Neutrophil (primary cell): Measurements from ENCODE around the gene USP7.

ENCODE experiments used
- H3K27ac ChIP-seq: fragments of 200-600 bp; sonication (generic); 2 replicates; pipeline ENCODE4 v1.5.1; 2016; ENCODE audit warnings: mild to moderate bottlenecking, moderate library complexity
- H3K27me3 ChIP-seq: fragments of 200-600 bp; sonication (generic); 2 replicates; pipeline ENCODE4 v1.6.0; 2016; ENCODE audit warnings: mild to moderate bottlenecking
- H3K36me3 ChIP-seq: fragments of 200-600 bp; sonication (generic); 2 replicates; pipeline ENCODE4 v1.5.1; 2017
- H3K4me1 ChIP-seq, 2 experiments: fragments of 200-600 bp in 1 of 2; sonication (generic) in 1 of 2; 1 replicate in 1 of 2; 2 replicates in 1 of 2; pipeline versions ENCODE4 v1.5.1 to v1.6.1; 2013 to 2016; ENCODE audit warnings: low read depth in 1 of 2, low read length in 1 of 2, mild to moderate bottlenecking in 1 of 2, moderate library complexity in 1 of 2; ENCODE audit not compliant: control insufficient read depth in 1 of 2, insufficient read depth in 1 of 2
- H3K4me3 ChIP-seq, 2 experiments: fragments of 200-600 bp in 1 of 2; sonication (generic) in 1 of 2; 1 replicate in 1 of 2; 2 replicates in 1 of 2; pipeline ENCODE4 v1.5.1; 2013 to 2016; ENCODE audit warnings: low read depth in 1 of 2, low read length in 1 of 2, mild to moderate bottlenecking in 1 of 2, moderate library complexity in 1 of 2
- H3K9me3 ChIP-seq: fragments of 200-600 bp; sonication (generic); 2 replicates; pipeline ENCODE4 v1.5.1; 2016
- CTCF ChIP-seq: fragments of 200-600 bp; sonication (generic); IDR thresholded peaks from 2 replicates; pipeline ENCODE4 v1.5.1; 2016; ENCODE audit warnings: antibody characterized with exemption

USP7 gene

DNA sequence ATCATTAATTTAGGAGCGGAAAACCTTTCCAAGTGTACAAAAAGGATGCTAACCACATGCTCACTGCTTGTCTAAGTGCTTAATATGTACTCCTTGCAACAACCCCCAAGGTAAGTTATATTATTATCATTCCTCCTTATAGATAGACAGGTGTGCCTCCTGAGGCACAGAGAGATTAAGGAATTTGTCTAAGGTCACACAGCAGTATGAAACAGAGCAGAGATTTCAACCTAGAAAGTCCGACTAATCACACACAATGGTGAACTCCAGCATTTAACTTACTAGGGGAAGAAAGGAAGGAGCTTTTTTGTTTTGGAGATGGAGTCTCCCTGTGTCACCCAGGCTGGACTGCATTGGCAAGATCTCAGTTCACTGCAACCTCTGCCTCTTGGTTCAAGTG, 37.0 kb upstream of the USP7 start:
- TF ChIP-seq CTCF: no peak
- H3K27me3 ChIP-seq: no peaks in the 10 kb centered on the region
- no peak overlapping the region for H3K4me3 ChIP-seq
- H3K4me1 ChIP-seq: no peaks in the 10 kb centered on the region
- H3K27ac ChIP-seq: no peak overlapping the region
- no peaks in the 10 kb centered on the region for H3K9me3 ChIP-seq
- H3K36me3 ChIP-seq: no peaks in the 10 kb centered on the region

- Histone ChIP-seq H3K36me3 (no peaks in the 10 kb centered on the region), H3K27me3 (no peaks in the 10 kb centered on the region), H3K4me1 (no peaks in the 10 kb centered on the region), H3K4me3 (no peak overlapping the region), H3K9me3 (no peaks in the 10 kb centered on the region), H3K27ac (no peak overlapping the region)
- no peak for TF ChIP-seq CTCF
These were observed 36.1 kb upstream of the USP7 start for GRCh38 chr16:8999800-9000199.

- no peaks in the 10 kb centered on the region for H3K27me3 ChIP-seq
- H3K9me3 ChIP-seq: no peaks in the 10 kb centered on the region
- H3K4me1 ChIP-seq: no peaks in the 10 kb centered on the region
- H3K27ac ChIP-seq: no peak overlapping the region
- no peaks in the 10 kb centered on the region for H3K36me3 ChIP-seq
- H3K4me3 ChIP-seq: no peak overlapping the region
- no peak for TF ChIP-seq CTCF
These were observed 34.4 kb upstream of the USP7 start for GRCh38 chr16:8998108-8998507.

DNA sequence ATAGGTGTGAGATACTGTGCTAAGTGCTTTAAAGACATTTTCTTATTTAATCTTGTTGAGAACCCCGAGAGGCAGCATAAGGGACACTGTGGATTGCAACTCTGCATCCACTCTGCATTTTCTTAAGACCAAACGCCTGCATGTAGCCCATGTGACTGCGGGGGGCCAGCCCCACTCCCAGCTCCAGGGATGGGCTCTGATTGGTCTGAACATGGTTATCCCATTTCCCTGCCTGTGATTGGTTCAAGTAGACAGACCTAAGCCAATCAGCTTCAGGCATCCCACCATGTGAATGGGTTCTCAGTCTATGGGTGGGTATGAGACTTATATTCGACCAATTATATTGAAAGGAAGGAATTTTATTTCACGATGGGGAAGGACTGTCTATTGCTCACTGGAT, 33.2 kb upstream of the USP7 start:
- Histone ChIP-seq H3K27me3 (no peaks in the 10 kb centered on the region), H3K9me3 (no peaks in the 10 kb centered on the region), H3K36me3 (no peaks in the 10 kb centered on the region), H3K4me3 (no peak overlapping the region), H3K27ac (no peak overlapping the region), H3K4me1 (no peaks in the 10 kb centered on the region)
- no peak for TF ChIP-seq CTCF

DNA sequence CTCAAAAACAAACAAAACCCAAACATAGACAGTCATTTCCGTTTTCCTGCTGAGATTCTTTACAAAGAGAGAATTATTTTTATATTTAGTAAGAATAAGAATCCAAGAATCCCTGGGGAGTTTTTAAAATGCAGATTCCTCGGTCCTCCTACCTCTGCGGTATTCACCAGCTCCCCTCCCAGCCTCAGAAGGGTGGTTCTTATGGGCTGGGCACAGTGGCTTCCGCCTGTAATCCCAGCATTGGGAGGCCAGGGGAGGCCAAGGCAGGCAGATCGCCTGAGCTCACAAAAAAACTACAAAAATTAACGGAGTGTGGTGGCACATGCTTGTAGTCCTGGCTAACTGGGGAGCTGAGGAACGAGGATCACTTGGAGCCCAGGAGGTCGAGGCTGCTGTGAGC, 26.7 kb upstream of the USP7 start:
- H3K4me3 ChIP-seq: no peak overlapping the region
- H3K9me3 ChIP-seq: no peaks in the 10 kb centered on the region
- H3K27ac ChIP-seq: no peak overlapping the region
- peaks cover 7% of the 10 kb centered on the region for H3K27me3 ChIP-seq
- H3K36me3 ChIP-seq: no peaks in the 10 kb centered on the region
- no peaks in the 10 kb centered on the region for H3K4me1 ChIP-seq
- TF ChIP-seq CTCF: no peak
